OCI-LY3 (cell line): ENCODE data around the gene EIF2D.

Experiments used
- H2AFZ ChIP-seq: fragments of 200-600, 300-600 bp; shearing (Covaris generic); 2 replicates; pipeline ENCODE4 v1.6.0; 2014; ENCODE audit warnings: antibody characterized with exemption, low read depth, low read length
- H3K27ac ChIP-seq: fragments of 200-600, 300-600 bp; sonication (generic); 2 replicates; pipeline ENCODE4 v1.5.1; 2014; ENCODE audit warnings: mild to moderate bottlenecking, low read length, moderate library complexity, mixed read lengths
- H3K27me3 ChIP-seq: fragments of 200-600, 300-600 bp; sonication (generic); 2 replicates; pipeline ENCODE4 v1.6.1; 2014; ENCODE audit warnings: low read depth, low read length, mixed read lengths
- H3K36me3 ChIP-seq: fragments of 200-600, 300-600 bp; sonication (generic); replicated peaks from 2 replicates; pipeline ENCODE3; 2014; ENCODE audit warnings: low read depth, low read length, mixed read lengths
- H3K4me1 ChIP-seq: fragments of 300-600, 200-600 bp; sonication (generic); 2 replicates; pipeline ENCODE4 v1.6.1; 2014; ENCODE audit warnings: low read length, mixed read lengths
- H3K4me2 ChIP-seq: fragments of 200-600, 300-600 bp; sonication (generic); 2 replicates; pipeline ENCODE4 v1.6.1; 2014; ENCODE audit warnings: low read length, mixed read lengths
- H3K4me3 ChIP-seq: fragments of 300-600, 200-600 bp; sonication (generic); 2 replicates; pipeline ENCODE4 v1.5.1; 2014; ENCODE audit warnings: antibody characterized with exemption, mild to moderate bottlenecking, low read length, moderate library complexity
- H3K79me2 ChIP-seq: fragments of 300-600, 200-600 bp; shearing (Covaris generic); 2 replicates; pipeline ENCODE4 v1.6.1; 2014; ENCODE audit warnings: mild to moderate bottlenecking, low read length, mixed read lengths
- H3K9ac ChIP-seq: fragments of 300-600, 200-600 bp; shearing (Covaris generic); 2 replicates; pipeline ENCODE4 v1.6.0; 2014; ENCODE audit warnings: mild to moderate bottlenecking, low read length, moderate library complexity
- H3K9me3 ChIP-seq: fragments of 200-600, 300-600 bp; shearing (Covaris generic); 2 replicates; pipeline ENCODE4 v1.6.1; 2014; ENCODE audit warnings: low read length, mixed read lengths; ENCODE audit not compliant: insufficient read depth
- H4K20me1 ChIP-seq: fragments of 200-600, 300-600 bp; sonication (generic); 2 replicates; pipeline ENCODE4 v1.6.1; 2016; ENCODE audit warnings: low read length, mixed read lengths; ENCODE audit not compliant: insufficient read depth
- EZH2phosphoT487 ChIP-seq: fragments of 200-600 bp; shearing (Covaris generic); IDR thresholded peaks from 2 replicates; pipeline ENCODE4 v1.6.1; 2018; ENCODE audit warnings: antibody characterized with exemption, mixed run types, low read depth
- TF ChIP-seq, protein P1 (sequence below): fragments of 200-600, 300-600 bp; sonication (generic); IDR thresholded peaks from 2 replicates; pipeline ENCODE4 v1.5.1; 2014; ENCODE audit warnings: antibody characterized with exemption, low read length, low read depth

Gene EIF2D, protein sequence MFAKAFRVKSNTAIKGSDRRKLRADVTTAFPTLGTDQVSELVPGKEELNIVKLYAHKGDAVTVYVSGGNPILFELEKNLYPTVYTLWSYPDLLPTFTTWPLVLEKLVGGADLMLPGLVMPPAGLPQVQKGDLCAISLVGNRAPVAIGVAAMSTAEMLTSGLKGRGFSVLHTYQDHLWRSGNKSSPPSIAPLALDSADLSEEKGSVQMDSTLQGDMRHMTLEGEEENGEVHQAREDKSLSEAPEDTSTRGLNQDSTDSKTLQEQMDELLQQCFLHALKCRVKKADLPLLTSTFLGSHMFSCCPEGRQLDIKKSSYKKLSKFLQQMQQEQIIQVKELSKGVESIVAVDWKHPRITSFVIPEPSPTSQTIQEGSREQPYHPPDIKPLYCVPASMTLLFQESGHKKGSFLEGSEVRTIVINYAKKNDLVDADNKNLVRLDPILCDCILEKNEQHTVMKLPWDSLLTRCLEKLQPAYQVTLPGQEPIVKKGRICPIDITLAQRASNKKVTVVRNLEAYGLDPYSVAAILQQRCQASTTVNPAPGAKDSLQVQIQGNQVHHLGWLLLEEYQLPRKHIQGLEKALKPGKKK

DNA sequence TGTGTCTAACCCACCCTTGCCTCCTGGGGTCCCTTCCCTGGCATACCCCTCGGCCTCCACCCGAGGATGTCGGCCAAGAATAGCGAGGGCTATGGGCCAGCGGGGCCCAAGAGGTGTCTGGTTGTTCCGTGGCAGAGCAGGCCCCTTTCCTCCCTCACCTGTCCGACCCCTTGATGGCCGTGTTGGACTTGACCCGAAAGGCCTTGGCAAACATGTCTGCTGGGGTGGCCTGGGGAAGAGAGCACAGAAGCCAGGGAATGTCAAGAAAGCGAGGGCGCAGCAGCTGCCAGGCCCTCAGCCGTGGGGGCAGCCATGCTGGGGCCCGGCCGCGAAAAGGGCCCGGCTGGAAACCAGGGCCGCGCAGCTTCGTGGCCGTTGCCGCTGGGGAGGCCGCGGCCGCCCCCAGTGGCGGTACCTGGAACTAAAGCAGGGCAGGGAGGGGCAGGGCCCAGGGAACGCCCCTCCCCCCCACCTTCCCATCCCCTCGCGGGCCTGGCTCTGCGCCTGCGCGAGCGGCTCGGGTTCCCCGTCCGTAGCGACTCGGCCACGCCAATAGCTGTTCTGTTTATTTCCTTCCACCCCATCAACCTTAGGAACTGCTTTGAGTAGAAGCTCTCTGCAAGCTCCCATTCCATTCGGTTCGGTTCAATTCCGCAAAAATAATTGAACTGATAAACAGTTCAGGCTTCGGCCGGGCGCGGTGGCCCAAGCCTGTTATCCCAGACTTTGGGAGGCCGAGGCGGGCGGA lies at the start of gene EIF2D:
Gene EIF2D (minus strand): TSS at position 337 of the 748 bp plus-strand sequence. CDS start 123 bp downstream, at position 214.
- no peaks in the 10 kb centered on the region for H4K20me1 ChIP-seq
- peak within 1 kb of the TSS; percentile 86 for H3K9ac ChIP-seq
- peaks cover 35% of the 10 kb centered on the region for H3K4me1 ChIP-seq
- H2AFZ ChIP-seq, result peak within 1 kb of the TSS; percentile 97
- peaks cover 20% of the 10 kb centered on the region for H3K79me2 ChIP-seq
- H3K4me2 ChIP-seq, result peak within 1 kb of the TSS; percentile 91
- H3K4me3 ChIP-seq, result peak within 1 kb of the TSS; percentile 92
- TF ChIP-seq, protein P1, sequence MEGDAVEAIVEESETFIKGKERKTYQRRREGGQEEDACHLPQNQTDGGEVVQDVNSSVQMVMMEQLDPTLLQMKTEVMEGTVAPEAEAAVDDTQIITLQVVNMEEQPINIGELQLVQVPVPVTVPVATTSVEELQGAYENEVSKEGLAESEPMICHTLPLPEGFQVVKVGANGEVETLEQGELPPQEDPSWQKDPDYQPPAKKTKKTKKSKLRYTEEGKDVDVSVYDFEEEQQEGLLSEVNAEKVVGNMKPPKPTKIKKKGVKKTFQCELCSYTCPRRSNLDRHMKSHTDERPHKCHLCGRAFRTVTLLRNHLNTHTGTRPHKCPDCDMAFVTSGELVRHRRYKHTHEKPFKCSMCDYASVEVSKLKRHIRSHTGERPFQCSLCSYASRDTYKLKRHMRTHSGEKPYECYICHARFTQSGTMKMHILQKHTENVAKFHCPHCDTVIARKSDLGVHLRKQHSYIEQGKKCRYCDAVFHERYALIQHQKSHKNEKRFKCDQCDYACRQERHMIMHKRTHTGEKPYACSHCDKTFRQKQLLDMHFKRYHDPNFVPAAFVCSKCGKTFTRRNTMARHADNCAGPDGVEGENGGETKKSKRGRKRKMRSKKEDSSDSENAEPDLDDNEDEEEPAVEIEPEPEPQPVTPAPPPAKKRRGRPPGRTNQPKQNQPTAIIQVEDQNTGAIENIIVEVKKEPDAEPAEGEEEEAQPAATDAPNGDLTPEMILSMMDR, result peak; percentile 89
- TF ChIP-seq EZH2phosphoT487, result no peak
- H3K9me3 ChIP-seq, result no peaks in the 10 kb centered on the region
- H3K36me3 ChIP-seq, result peaks cover 9% of the 10 kb centered on the region
- peak within 1 kb of the TSS; percentile 59 for H3K27ac ChIP-seq
- H3K27me3 ChIP-seq, result no peaks in the 10 kb centered on the region

DNA sequence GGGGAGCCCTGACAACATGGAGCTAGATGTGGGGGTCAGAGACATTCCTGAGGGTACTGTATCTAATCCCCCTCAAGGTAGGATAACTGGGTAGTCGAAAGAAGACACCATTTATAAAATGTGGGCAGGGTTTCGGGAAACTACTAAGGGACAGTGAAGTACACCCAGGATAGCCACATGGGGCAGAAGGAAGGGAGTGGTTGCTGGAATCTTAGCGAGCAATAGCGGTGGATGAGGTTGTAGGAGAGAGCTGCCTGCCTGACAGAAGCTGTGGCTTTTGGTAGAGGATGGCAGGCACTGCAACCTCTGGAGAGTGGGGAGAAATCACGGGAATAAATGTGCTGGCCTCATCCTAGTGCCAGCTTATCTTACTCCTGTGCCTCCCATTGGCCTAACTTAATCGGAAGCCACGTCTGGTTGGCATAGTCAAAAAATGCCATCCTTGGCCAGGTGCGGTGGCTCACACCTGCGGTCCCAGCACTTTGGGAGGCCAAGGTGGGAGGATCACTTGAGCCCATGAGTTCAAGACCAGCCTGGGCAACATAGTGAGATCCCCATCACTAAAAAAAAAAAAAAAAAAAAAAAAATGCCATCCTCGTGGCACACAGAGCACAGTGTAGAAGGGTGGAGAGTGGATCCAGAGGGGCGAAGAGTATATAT lies 49.0 kb upstream of the EIF2D start:
- no peak overlapping the region for H3K27ac ChIP-seq
- no peak overlapping the region for H3K9ac ChIP-seq
- H3K79me2 ChIP-seq, result no peaks in the 10 kb centered on the region
- no peak overlapping the region for H3K4me2 ChIP-seq
- H3K4me1 ChIP-seq, result peaks cover 45% of the 10 kb centered on the region
- no peak for TF ChIP-seq EZH2phosphoT487
- TF ChIP-seq, protein P1, result no peak
- peaks cover 56% of the 10 kb centered on the region for H3K27me3 ChIP-seq
- no peak overlapping the region for H2AFZ ChIP-seq
- no peak overlapping the region for H3K4me3 ChIP-seq
- no peaks in the 10 kb centered on the region for H4K20me1 ChIP-seq
- H3K36me3 ChIP-seq, result no peaks in the 10 kb centered on the region
- H3K9me3 ChIP-seq, result no peaks in the 10 kb centered on the region

DNA sequence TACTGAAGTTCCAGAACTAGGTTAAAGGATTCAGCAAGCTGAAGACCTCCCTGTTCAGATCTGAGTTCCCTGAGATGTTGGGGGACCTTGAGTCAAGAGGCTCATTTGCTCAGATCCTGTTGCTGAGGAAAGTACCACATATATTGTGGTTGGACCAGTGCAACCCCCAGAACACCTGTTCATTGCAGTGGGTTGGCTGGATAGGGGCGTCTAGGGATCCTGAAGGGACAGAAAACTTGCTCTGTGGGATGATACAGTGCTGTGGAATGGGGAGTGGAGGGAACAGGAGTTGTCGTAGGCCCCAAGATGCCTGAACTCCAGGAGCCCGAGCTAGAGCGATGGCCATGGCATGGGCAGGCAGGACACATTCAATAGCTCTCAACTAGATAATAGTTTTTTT lies 47.9 kb upstream of the EIF2D start:
- Histone ChIP-seq H3K36me3 (no peaks in the 10 kb centered on the region), H3K27ac (no peak overlapping the region), H3K9me3 (no peaks in the 10 kb centered on the region), H2AFZ (no peak overlapping the region), H3K4me3 (no peak overlapping the region), H3K9ac (no peak overlapping the region), H3K4me1 (peaks cover 38% of the 10 kb centered on the region), H4K20me1 (no peaks in the 10 kb centered on the region), H3K79me2 (no peaks in the 10 kb centered on the region), H3K27me3 (peaks cover 45% of the 10 kb centered on the region), H3K4me2 (no peak overlapping the region)
- TF ChIP-seq, protein P1, result no peak
- TF ChIP-seq EZH2phosphoT487, result no peak

DNA sequence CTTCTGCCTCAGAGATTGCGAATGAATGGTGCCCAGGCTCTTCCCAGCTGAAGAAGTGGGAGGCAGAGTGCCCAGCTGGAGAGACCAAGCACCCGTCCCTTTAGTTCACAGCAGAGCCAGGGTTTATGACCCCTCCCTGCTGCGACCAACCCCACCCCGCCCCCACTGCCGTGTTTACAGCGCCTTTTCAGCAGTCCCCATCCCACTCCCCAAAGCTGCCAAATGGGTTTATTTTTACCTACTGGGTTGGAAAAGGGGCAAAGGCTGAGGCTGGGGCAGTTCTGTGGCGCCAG lies 46.7 kb upstream of the EIF2D start:
- peaks cover 37% of the 10 kb centered on the region for H3K27me3 ChIP-seq
- no peak overlapping the region for H3K4me3 ChIP-seq
- H4K20me1 ChIP-seq, result no peaks in the 10 kb centered on the region
- H3K9me3 ChIP-seq, result no peaks in the 10 kb centered on the region
- H3K4me1 ChIP-seq, result peaks cover 26% of the 10 kb centered on the region
- H2AFZ ChIP-seq, result no peak overlapping the region
- H3K79me2 ChIP-seq, result no peaks in the 10 kb centered on the region
- no peak overlapping the region for H3K27ac ChIP-seq
- no peak overlapping the region for H3K9ac ChIP-seq
- peak overlapping the region; percentile 83; the same call in 1 of the 2 replicates for H3K4me2 ChIP-seq
- no peak for TF ChIP-seq EZH2phosphoT487
- TF ChIP-seq, protein P1, result no peak
- no peaks in the 10 kb centered on the region for H3K36me3 ChIP-seq
